DMS153 (cell line): ENCODE measurements around the gene HABP4.

ENCODE experiments used
- DNase-seq: peaks from one replicate; lab custom pipeline; 2025; lab: John Stamatoyannopoulos, UW

The HABP4 gene

DNA sequence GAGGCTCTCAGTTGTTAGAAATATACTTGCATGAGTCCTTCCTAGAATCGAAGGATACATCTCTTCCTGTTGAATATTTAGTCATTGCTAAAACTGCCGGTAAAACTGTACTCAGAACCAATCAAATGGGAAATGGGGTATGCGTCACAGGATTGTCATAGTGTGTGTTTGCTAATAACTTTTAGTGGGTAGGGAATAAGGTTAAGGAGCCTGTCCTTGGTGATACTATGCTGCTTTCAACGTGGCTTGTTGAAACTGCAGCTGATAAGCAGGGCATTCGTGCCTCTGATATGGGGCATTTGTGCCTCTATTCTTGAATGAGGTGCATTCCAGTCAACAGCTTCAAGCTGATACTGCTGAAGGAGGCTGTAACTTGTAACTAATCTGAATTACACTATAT lies 26.6 kb downstream of the HABP4 start:
- no peak for DNase-seq

DNA sequence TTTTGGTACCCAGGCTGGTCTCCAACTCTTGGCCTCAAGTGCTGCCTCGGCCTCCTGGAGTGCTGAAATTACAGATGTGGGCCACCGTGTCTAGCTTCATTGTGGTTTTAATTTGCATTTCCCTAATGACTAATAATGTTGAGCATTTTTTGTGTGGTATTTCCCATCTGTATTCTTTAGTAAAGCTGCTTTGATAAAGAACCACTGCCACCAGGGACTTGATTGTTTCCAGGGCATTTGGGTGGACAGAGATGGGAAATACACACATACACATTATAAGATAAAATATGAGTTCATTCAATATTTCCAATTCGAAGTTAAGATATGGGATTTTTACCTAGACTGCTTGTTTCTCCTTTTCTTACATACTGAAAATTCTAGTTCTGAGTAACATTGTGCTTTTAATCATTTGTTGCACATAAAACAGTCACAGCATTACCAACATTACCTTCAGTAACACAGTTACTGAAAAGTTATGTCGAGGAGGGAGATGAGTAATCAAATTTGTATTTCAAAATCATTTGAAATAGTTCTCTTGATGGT lies 28.9 kb downstream of the HABP4 start:
- no peak for DNase-seq

DNA sequence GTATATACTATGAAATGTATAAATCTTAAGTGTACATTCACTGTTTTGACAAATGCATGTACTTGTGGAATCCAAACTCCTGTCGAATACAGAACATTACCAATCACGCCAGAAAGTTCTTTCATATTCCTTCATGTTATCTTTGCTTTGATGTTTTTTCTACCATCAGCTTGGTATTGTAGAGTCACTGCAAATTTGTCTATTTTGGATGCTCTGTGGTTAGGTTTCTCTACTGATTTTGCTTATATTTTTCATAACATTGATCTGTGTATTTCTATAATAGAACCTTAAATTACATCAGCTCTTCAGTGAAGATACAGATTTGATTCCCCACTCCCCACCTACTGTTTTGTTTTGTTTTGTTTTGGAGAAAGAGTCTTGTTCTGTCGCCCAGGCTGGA lies 30.8 kb downstream of the HABP4 start:
- no peak for DNase-seq

DNA sequence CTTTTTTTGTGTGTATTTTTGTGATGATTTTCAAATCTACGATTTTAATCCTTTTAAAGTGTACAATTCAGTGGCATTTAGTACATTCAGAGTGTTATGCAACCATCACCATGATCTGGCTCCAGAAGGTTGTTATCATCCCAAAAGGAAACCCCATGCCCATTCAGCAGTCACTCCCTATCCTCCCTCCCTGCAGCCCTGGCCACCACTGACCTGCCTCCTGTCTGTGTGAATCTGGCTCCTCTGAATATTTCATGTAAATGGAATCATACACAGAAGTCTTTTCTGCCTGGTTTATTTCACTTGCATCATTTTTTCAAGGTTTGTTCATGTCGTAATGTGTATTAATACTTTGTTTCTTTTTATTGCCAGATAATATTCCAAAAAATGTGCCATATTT lies 32.5 kb downstream of the HABP4 start:
- DNase-seq = no peak

DNA sequence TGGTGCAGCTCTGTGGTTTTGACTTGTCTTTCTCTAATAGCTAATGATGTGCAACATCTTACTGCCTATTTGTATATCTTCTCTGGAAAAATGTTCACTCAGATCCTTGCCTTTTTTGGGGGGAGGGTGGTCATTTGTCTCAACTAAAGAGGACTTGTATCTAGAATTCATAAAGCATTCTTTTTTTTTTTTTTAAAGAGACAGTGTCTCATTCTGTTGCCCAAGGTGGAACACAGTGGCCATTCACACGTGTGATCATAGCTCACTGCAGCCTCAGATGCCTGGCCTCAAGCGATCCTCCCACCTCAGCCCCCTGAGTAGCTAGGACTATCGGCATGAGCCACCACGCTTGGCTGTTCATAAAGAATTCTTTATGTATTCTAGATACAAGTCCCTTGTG lies 33.2 kb downstream of the HABP4 start:
- DNase-seq = no peak

DNA sequence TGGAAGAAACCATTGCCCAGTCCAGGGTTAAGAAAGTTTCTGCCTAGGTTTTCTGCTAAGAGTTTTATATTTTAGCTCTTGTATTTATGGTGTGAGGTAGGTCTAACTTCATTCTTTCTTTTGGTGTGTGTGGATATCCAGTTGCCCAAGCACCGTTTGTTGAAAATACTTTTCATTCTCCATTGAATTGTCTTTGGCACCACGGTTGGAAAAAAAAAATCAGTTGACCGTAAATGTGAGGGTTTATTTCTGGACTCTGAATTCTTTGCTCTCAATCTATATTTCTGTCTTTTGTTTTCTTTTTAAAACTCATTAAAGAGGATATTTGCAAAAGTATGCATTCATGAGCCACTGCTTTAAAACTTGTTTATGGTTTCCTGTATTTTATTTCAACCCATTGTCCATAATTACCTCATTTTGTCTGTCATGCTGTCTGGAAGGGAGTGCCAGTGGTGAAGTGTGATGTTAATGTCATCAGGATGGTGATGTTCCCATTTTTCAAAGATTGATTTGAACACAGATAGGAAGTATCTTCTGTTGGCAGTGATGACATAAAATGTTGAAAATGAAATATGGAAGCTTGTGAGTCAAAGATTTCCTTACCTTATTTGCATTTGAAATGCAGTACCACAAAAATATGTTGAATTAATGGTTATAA lies 33.9 kb downstream of the HABP4 start:
- no peak for DNase-seq

DNA sequence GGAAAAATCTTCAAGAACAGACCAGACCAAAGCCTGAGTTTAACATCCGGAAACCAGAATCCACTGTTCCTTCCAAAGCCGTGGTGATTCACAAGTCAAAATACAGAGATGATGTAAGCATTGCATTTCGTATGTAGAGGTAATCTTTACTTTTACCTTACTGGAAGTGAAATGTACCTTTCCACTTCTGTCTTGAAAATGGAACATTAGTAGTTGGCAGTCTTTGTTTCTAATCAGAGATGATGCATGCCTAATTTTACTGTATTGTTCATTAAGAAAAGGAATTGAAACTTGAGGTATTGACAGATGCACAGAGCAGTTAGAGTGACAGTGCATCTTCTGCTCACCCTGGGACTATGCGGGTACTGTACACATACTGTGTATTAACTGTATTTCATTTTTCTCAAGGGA lies 34.6 kb downstream of the HABP4 start:
- DNase-seq = no peak

DNA sequence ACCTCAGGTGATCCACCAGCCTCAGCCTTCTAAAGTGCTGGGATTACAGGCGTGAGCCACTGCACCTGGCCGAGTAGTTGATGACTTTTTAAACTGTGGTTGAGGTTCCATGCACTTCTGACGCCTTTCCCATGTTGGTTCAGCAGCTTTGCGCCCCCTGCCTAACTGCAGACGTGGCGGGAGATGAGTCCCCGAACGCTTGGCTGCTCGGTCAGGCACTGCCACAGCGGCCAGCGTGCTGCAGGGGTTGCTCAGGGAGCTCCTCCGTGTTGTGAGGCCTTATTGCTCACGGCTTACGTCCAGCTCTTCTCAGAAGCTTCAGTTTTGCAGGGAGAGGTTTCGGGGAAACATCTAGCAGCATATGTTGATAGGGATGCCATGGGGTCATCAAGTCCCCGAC lies 35.3 kb downstream of the HABP4 start:
- DNase-seq = no peak

DNA sequence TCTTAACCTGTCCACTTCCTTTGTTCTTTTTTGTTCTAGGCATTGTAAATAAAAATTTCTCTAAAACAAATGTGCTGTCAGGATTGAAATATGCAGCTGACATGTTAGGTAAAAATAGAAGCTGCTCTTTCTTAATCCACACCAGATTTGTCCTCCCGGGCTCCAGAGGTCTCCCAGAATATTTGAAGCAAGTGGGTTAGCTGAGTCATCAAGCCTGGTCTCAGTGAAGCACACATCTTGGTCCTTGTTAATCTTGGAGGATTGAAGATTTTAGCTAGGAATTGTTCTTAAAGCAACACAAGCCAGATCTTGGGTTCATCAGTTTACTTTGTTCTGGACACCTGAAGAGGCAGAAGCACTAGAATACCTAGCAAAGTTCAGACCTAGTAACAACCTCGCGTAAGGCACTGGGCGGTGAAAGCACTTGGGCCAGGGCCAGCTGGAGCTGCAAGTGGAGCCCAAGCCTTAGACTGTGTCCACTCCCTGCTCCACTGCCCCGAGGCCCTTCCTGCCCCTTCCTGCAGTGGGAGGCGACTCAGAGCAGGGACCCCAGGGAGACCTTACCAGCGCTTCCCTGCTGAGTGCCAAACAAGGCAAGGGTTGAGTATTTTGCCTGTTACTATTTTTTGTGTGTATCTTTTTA lies 36.5 kb downstream of the HABP4 start:
- no peak for DNase-seq

DNA sequence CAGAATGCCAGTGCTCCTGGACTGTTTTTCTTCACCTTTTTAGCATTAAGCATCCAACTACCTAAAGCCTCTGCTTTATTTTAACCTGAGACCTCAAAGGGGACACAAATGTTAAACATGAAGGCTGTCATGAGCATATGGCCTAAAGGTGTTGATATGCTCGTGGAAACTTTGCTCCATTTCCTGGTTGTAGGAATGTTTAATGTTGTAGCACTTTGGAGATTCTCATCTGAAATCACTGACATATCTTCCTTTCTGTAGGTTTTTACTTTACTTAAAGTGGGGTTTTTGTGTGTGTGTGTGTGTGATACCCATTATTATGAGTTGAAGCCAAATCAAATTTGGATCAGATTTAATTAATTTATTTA lies 37.0 kb downstream of the HABP4 start:
- no peak for DNase-seq

DNA sequence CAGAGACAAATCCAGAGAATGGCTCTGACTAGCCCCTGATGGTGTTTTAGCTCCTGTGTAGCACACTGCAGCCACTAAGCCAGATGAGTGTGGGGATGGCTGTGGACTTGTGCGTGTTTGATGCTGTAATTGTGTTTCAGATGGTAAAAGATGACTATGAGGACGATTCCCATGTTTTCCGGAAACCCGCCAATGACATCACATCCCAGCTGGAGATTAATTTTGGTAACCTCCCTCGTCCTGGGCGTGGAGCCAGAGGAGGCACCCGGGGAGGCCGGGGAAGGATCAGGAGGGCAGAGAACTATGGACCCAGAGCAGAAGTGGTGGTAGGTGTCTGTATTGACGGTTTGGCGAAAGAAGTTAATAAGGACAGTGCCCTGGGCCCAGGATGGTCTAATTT lies 38.0 kb downstream of the HABP4 start:
- DNase-seq = no peak

DNA sequence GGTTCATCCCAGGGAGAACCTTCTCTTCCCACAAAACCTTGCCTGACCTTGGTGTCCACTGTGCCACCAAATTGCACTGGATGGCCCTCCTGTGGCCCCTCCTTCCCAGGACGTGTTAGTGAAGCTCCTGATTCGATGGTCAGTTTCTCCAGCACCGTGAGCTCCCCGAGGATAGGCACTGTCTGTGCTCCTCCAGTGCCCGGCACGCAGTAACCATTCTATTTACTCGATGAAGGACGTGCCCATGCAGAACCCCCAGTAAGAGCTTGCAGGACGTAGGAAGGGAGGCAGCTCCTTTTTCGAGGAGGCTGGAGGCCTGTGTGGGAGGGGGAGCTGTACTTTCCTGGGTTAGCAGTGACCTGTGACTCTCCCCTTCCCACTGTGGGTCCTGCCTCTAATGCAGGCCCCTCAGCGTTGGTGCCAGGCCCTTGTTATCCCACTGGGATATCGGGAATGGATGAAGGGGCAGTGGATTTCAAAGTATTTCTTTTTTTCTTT lies 39.6 kb downstream of the HABP4 start:
- no peak for DNase-seq

DNA sequence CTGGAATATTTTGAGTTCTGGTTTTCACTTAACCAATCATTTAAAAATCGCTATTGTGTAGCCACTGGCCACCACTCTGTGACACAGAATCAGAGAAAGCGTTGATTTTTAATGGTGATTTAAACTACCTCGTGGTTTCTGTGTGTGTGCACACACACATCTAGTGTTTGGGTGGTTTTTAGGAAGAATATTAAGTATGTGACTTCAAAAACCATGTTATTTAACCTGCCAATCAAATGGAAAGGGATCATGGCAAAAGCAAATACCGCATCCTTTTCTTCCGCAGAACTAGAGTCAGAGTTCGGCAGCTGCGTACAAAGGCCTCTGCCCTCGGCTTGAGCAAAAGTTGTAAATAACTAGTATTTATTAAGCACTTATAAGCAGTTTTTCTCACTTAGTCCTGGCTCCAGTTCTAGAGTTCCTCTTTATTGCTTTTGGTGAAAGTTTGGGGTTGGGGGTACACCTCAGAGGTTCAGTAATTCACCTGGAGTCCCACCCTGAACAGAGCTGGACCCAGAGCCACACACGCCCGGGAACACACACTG lies 40.6 kb downstream of the HABP4 start:
- no peak for DNase-seq

DNA sequence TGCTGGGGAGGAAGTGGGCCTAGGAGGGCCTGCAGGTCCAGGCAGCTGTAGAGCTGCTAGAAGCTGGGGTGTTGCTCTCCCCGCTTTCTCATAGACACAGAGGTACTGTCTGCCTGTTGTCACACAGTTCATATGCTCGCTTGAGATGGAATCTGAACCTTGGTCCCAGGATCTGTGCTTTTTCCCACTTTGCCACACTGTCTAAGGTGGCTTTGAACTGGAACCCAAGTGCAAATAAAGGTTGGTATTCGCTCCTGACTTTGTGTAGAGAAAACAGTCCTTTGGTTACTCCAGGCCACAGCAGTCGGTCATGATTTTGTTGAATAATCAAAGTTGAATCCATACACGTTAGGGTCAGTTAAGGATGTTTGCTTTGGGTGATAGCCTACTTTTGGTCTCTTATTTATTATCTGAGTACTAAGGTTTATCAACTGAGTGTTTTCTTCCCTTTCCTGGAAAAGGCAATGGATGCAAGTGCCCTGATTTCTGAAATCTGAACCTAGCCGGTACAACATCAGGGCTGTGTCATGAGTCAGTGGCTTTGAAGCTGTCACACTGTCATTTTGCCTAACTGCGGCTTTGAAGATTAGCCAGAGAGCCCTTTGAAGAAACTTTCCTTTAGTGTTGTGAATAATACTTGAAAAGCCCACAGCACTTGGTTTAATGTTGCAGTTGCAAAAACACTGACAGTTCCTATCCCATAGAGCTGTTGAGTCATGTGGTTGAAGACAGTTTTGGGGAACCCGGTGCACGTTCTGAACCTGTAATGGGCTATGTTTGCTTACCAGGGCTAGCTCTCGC lies 41.3 kb downstream of the HABP4 start:
- no peak for DNase-seq

DNA sequence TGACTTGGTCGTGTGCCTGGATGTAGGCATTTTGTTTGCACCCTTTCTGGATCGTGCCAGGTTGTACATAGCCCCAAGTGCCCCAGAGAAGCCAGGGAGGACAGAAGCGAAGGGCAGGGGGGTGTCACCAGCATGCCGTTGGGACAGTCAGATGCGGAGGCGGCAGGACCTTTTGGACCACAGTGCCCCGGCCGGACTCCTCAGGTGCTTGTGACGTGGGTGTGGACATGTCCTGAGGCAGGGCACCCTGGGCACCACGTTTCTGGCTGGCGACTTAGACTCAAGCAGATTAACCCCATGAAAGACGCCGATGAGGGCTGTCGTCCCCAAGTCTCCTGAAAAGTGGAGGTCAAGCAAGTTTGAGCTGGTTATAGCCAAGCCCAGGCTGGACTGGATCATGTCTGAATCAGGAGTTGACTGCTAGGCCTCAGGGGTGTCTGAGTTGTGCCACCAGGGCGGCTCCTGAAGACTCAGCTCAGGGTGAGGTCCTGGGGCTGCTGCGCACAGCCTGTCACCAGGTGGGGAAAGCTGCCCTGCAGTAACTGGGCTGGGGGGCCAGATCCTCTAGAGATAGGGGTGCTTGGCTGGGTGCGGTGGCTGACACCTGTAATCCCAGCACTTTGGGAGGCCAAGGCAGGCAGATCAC lies 42.0 kb downstream of the HABP4 start:
- no peak for DNase-seq

DNA sequence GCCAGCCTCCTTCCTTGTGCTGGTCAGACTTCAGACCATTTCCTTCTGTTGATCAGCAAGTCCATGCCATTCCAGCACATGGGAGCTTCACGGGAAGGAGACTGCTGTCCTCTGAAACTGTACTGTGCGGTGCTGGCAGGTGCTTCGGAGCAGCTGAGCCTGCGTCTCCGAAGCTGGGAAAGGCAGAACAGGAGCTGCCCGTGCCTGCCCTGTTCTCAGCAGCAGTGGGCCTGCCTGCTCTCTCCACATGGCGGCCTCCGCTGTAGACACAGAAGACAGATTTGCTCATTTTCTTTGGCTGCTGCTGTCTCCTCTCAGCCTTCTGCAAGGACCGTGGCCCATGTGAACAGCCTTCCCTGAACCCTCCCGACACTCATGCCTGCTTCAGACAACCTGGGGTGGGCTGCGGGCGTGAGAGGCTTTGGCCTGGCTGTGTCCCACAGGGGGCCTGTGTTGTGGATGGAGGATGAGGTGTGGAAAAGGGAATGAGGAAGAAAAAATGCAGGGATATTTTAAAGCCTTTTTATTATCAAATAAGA lies 43.1 kb downstream of the HABP4 start:
- no peak for DNase-seq

DNA sequence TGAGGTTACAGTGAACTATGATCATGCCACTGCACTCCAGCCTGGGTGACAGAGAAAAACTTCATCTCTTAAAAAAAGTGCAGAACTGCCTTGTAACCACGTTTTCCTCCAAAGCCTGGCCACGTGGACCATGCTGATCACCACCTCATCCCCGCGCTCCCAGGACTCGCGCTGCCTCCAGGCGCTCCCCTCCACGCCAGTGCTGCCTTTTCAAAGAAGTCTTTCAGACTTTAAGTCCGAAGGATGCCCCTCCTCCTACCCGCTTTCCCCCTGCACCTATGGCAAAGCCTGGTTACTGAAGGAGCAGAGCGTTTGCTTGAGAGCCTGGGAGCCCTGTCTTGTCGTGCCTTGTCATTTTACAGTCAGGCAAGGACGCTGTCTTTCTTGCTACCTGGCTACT lies 43.8 kb downstream of the HABP4 start:
- no peak for DNase-seq

DNA sequence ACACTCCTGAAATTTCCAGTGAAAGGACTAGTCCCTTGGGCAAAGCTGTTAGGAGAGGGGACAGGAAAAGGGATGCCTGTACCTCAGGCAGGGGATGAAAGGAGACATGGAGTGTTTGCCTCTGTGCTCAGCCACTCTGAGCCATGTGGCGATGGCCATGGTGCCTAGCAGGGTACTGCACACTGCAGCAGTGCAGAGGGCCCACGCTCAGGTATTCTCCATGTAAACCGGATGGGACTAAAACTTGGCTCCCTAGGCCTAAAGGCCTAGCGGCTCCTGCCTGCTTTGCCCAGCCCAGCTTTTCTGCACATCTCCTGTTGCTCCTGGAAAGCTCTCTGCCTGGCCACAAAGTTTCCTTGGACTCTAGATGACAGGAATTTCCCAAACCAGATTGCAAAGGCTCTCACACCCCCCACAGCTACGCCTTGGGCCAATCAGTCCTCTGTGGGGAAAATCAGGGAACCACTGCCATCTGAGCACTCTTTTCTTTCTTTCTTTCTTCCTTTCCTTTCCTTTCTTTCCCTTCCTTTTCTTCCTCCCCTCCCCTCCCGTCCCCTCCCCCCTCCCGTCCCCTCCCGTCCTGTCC lies 44.3 kb downstream of the HABP4 start:
- DNase-seq = no peak

DNA sequence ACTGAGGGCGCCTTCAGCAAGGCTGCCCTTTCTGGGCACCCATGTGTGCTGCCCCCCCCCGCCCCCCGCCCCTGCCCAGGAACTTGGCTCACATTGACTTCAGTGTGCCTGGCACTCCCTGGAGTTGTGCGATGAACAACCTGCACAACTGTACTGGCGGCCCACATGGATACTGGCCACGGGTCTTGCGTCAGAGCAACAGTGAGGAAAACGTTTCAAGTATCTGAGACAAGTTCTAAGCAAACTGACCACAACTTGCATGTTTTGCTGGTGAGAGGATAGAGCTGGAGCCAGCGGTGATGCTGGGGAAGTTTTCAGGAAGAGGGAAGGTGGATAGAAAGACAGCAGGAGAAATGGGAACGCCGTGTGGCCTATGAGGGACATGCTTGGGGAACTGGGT lies 45.4 kb downstream of the HABP4 start:
- no peak for DNase-seq

DNA sequence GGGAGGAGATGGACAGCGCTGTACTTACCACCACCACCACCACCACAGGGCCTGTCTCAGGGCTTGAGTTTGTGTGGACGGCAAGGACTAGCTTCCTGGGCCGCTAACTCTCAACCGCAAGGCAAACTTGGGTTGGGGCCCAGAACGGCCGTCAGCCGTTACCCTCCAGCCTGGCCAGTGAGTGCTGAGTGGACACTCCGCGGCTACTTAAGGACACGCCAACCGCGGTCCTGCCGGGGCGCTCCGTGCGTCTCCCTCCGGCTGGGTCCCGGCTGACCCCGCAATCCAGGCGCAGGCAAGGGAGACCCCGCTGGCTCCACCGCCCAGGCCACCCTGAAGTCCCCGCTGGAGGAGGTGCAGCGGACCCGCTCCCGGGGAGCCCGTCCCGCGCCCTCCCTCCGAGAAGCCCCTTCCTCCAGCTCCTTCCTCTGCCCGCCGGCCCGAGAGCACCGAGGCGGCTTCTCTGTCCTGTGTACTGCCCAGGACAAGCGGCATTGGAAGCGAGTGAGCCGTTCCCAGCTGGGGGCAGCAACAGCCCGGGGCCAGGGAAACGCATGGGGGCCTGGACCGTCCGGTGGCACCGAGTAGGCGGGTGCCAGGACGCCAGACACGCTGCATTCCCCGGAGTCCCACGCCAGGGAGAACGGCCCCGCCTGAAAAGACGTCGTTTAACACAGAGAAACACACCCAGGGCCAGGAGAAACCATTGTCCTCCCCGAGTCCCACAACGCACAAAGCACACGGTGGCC lies 46.6 kb downstream of the HABP4 start:
- DNase-seq = no peak

DNA sequence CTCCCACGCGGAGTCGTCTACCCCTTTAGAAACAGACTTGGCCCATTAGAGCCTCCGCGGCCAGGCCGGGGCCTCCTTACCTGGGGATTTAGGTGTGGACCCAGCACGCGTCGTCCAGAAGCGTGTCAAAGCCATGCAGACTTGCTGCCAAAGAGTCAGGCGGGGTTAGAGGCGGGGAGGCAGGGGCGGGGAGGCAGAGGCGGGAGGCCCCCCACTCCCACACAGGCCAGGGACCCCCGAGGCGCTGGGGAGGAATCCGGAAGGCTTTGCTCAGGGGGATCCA lies 47.1 kb downstream of the HABP4 start:
- DNase-seq = no peak
